Effector memory CD8-positive, alpha-beta T cell (primary cell): ENCODE results near the gene PORCN.
"Not testable (repeated sequence)": the region's sequence is repeated elsewhere in the genome, so short reads cannot be mapped to it uniquely, and the experiment has no call there.

Experiments
- ATAC-seq: fragments of 150-1000 bp; cut with Tn5 transposase; replicated peaks from 2 replicates; pipeline ENCODE4 v1.10.0; 2021; ENCODE audit warnings: mild to moderate bottlenecking, moderate library complexity
- DNase-seq, 3 experiments: peaks; one replicate each; pipeline ENCODE4 v3.0.0; 2021
- H3K27ac Mint-ChIP-seq, 2 donors: one replicate each; pipeline ENCODE4 v1.8.0; 2022; ENCODE audit warnings: mild to moderate bottlenecking in 2 of 2, mixed read lengths in 2 of 2, moderate library complexity in 2 of 2
- H3K27me3 Mint-ChIP-seq, 2 donors: one replicate each; pipeline ENCODE4 v1.8.0; 2022; ENCODE audit warnings: mixed read lengths in 2 of 2
- H3K36me3 Mint-ChIP-seq: one replicate; pipeline ENCODE4 v1.8.0; 2022; ENCODE audit warnings: mild to moderate bottlenecking, moderate library complexity, mixed read lengths; ENCODE audit not compliant: insufficient read depth
- H3K4me1 Mint-ChIP-seq, 2 donors: one replicate each; pipeline ENCODE4 v1.8.0; 2022; ENCODE audit warnings: low read depth in 2 of 2, mixed read lengths in 2 of 2
- H3K4me3 Mint-ChIP-seq, 2 donors: one replicate each; pipeline ENCODE4 v1.8.0; 2022; ENCODE audit warnings: mild to moderate bottlenecking in 2 of 2, mixed read lengths in 2 of 2, moderate library complexity in 2 of 2
- H3K9me3 Mint-ChIP-seq, 2 donors: one replicate each; pipeline ENCODE4 v1.8.0; 2022; ENCODE audit warnings: mixed read lengths in 2 of 2

The PORCN gene

GRCh38 chrX:48541140-48541814 lies 32.5 kb downstream of the PORCN start:
- Mint-ChIP-seq H3K9me3 (no peaks in the 10 kb centered on the region), H3K27me3 (no peaks in the 10 kb centered on the region), H3K36me3 (peaks cover 49% of the 10 kb centered on the region), H3K4me3 (peak overlapping the region; percentile 82 to 92), H3K27ac (peak overlapping the region; percentile 91 to 92), H3K4me1 (peaks cover 14 to 19% of the 10 kb centered on the region in 2 donors)
- ATAC-seq (no peak), DNase-seq (no peak)

GRCh38 chrX:48548871-48549270 lies 40.1 kb downstream of the PORCN start:
- Mint-ChIP-seq H3K36me3 (peaks cover 66% of the 10 kb centered on the region), H3K4me1 (peaks cover 0 to 4% of the 10 kb centered on the region in 2 donors), H3K9me3 (no peaks in the 10 kb centered on the region), H3K27me3 (no peaks in the 10 kb centered on the region), H3K4me3 (no peak overlapping the region), H3K27ac (no peak overlapping the region)
- no peak for ATAC-seq
- no peak for DNase-seq

GRCh38 chrX:48555731-48556325 lies 47.0 kb downstream of the PORCN start:
- not testable (repeated sequence) for H3K9me3 Mint-ChIP-seq, H3K27ac Mint-ChIP-seq, H3K27me3 Mint-ChIP-seq, H3K4me3 Mint-ChIP-seq, H3K4me1 Mint-ChIP-seq, DNase-seq, ATAC-seq
- H3K36me3 Mint-ChIP-seq = peaks cover 64% of the 10 kb centered on the region

- no peaks in the 10 kb centered on the region for H3K27me3 Mint-ChIP-seq
- no peak overlapping the region for H3K27ac Mint-ChIP-seq
- ATAC-seq (no peak), DNase-seq (no peak)
- H3K4me3 Mint-ChIP-seq = no peak overlapping the region
- H3K4me1 Mint-ChIP-seq = peaks cover 3 to 5% of the 10 kb centered on the region in 2 donors
- peaks cover 51% of the 10 kb centered on the region for H3K36me3 Mint-ChIP-seq
- H3K9me3 Mint-ChIP-seq = no peaks in the 10 kb centered on the region
Measured at GRCh38 chrX:48558271-48558670, 49.5 kb downstream of the PORCN start.

- no peak for DNase-seq
- H3K27me3 Mint-ChIP-seq = no peaks in the 10 kb centered on the region
- H3K36me3 Mint-ChIP-seq = peaks cover 45% of the 10 kb centered on the region
- ATAC-seq = no peak
- peaks cover 3% of the 10 kb centered on the region in 2 donors for H3K4me1 Mint-ChIP-seq
- peak overlapping the region in 1 of 2 donors; percentile 44 for H3K27ac Mint-ChIP-seq
- H3K4me3 Mint-ChIP-seq = no peak overlapping the region
- H3K9me3 Mint-ChIP-seq = no peaks in the 10 kb centered on the region
Measured at GRCh38 chrX:48559636-48560035, 50.8 kb downstream of the PORCN start.

GRCh38 chrX:48560056-48560455 lies 51.3 kb downstream of the PORCN start:
- Mint-ChIP-seq H3K9me3 (no peaks in the 10 kb centered on the region), H3K27me3 (no peaks in the 10 kb centered on the region), H3K27ac (peak overlapping the region in 1 of 2 donors; percentile 44), H3K4me3 (no peak overlapping the region), H3K4me1 (peaks cover 0 to 3% of the 10 kb centered on the region in 2 donors), H3K36me3 (peaks cover 43% of the 10 kb centered on the region)
- no peak for DNase-seq
- no peak for ATAC-seq

- no peak for DNase-seq
- ATAC-seq = no peak
- Mint-ChIP-seq H3K9me3 (no peaks in the 10 kb centered on the region), H3K36me3 (peaks cover 40% of the 10 kb centered on the region), H3K27me3 (no peaks in the 10 kb centered on the region), H3K4me1 (peaks cover 0 to 3% of the 10 kb centered on the region in 2 donors), H3K4me3 (no peak overlapping the region), H3K27ac (no peak overlapping the region)
Measured at GRCh38 chrX:48560681-48561080, 51.9 kb downstream of the PORCN start.

GRCh38 chrX:48569958-48570357 lies 61.2 kb downstream of the PORCN start:
- ATAC-seq (no peak), DNase-seq (no peak)
- Mint-ChIP-seq H3K36me3 (peaks cover 24% of the 10 kb centered on the region), H3K27ac (no peak overlapping the region), H3K4me1 (peaks cover 4 to 7% of the 10 kb centered on the region in 2 donors), H3K9me3 (no peaks in the 10 kb centered on the region), H3K4me3 (no peak overlapping the region), H3K27me3 (no peaks in the 10 kb centered on the region)
